OCI-M2 (cell line): ENCODE data around the gene AKAP13.

ENCODE experiments used
- DNase-seq: peaks from one replicate; lab custom pipeline; 2025; ENCODE audit not compliant: unreplicated experiment; lab: John Stamatoyannopoulos, UW

The AKAP13 gene

DNA sequence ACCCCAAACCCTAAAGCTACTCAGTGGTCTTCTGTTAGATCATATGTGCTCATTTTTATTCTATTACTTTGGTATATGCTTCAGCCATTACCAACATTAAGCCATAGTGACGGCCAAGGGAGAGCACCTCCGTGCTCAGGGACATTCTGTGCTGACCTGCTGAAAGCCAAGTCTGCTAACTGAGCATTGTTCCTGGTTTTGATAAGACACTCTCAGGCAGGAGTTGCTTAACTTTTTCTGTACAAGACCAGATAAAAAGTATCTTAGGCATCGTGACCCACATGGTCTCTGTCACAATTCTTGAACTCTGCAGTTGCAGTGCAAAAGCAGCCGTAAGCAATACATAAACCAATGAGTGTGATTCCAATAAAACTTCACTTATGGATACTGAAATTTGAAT, 313.7 kb downstream of the AKAP13 start:
- DNase-seq: no peak

DNA sequence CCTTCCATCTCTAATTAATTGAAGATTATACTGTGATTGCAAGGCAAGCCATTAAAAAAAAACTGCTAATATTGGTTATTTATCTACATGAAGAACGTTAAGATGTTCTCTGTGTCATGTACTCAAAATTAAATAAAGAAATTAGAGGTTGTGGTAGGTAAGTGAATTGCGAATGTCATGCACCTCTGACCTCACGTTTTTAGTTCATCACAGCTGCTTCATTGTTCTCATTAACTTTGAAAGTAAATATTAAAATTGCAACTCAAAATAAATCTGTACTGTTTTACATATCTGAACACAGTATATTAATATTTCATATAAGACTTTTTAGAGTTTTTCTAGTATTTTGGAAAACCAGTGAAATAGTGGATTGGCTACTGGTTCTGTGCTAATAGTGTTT, 320.4 kb downstream of the AKAP13 start:
- no peak for DNase-seq

DNA sequence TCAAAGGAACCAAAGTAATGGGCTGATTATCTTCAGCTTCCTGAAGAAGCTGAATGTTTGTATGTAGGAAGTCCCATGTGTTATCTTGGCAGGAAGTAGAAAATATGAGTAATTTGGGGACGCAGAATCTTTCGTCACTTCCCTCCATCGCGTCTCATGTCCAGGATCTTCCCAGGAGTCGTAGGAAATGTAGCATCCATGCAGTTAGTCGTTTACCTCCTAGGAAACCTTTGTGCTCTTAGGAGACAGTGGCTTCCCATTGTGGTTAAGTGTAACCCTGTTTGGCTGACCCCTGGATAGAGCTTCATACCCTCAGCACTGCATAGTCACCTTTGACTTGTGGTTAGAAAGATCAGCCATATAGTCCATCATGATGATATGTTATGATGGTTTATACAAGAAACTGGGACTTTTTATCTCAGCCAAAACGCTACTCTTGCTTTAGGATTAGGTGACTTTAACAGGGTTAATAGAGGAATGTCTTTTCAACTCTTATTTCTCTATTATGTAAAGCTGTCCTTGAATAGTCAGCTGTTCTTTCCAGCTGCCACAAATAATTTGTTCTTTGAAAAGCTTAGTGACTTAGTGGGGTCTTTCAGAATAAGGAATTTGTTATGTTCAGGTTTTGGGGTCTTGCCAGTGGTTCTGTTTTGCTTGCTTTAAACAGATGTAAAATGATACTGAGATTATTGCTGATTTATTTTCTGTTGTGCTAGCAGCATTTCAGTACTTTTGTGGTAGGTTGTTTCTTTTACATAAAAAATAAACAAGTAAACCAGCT, 322.1 kb downstream of the AKAP13 start:
- no peak for DNase-seq

DNA sequence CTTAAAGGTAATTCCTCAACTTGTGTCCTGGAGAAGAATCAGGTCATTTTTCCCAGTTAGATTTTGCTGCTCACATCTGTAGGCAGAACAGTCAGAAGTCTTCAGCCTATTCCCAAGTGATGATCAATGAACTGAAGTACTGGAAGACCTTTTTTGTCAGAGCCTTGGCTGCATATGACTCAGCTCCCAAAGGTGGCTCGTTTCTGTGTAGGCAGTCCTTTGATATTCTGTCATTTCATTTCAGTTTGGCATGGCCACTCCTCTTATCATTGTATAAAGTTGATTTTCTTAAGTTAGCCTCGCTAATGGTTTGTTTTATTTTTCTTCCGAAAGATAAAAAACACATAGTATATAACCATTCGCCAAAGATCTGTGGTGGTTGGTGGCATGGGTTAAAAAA, 323.7 kb downstream of the AKAP13 start:
- DNase-seq: no peak

DNA sequence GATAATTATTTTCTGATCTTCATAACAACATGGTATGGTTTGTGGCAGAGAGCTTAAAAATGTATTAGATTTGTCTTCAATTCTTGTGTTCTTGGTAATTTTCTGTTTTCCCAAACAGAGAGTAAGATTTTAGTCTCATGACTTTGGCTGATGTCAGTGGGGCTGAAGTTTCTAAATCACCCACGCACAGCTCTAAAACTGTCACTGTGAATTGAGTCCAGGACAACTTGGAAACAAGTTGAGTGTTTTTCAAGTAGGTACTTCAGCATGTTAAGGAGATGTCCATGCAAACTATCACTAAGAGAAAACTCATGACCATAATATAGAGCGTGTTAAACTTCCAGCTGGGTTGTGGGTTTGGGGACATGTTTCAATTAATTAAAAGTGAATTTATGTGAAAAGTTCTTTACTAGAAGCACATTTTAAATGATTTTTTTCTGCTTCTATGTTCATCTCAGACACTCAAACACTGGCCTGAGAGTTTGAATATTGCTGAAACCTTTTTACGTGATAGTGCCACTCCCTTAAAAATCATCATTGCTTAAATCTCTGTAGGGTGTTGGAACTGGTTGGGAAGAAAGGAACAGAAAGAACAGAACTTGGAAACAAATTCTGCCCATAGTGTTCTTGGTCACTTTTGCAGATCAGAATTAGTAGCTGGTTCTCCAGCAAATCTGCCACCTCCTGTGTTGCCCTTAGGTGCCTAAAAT, 324.5 kb downstream of the AKAP13 start:
- DNase-seq: no peak

DNA sequence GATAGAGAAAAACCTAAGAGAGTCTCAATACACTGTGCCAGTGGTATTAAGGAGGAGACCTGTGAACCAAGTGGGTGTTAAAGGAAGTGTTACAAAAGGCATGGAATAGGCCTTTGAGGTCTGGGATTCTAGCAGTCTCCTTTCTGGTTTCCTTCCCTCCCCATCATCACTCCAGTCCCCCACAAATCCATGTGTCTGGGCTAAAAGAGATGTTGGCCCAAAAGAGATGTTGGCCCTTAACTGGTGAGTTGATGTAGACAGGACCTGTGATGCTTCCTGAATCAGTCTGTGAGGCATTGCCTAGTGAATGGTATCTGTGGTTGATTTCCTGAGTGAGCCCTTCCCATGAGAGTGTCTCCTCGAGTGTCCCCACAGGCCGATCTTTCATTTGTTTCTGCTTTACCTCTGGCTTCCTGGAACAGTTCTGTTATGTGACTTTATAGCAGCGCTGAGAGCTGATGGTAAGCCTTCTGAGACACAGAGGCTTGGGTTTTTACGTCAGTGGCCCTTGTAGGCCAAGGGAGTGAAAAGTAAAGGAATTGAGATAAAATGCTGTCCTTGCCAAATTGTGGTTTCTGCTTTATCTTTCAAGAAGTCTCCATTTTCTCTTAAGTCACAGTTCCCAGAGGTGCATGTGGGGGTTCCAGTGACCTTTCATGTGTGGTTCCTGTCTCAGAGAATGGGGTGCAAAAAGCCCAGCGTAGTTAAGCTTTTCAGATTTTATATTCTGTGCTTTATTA, 326.5 kb downstream of the AKAP13 start:
- DNase-seq: no peak

DNA sequence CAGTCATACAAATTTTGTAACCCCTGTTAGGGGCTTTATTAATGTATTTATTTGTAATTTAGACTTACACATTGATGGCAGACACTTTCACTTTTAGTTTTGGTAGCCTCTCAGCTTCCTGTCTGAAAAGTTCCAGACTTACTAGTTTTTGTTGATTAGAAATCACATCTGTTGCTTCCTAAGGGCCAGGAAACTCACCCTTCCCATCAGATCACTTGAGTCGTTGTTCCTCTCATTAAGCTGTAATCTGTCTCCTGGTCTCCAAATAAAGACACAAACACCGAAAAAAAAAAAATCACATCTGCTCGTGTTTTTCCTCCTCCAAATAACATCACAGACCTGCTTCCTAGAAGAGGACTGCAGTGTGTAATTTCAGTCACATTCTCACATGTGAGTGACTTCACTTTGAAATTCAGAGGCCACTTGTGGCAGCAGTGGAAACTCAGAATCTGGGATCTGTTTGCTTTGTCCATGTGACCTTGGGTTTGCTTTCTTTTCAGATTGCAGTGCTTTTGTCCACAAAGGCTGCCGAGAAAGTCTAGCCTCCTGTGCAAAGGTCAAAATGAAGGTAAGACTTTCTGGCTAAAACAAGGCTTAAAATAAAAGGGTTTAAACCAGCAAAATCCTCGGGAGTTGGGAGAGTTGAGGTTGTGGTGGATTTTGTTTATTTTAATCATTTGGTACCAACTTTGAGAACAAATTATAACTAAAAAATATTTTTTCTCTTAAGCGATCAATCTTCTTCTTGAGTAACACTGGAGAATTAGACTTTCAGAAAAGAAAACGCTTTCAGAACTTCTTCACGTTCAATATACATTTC, 327.3 kb downstream of the AKAP13 start:
- DNase-seq: no peak

DNA sequence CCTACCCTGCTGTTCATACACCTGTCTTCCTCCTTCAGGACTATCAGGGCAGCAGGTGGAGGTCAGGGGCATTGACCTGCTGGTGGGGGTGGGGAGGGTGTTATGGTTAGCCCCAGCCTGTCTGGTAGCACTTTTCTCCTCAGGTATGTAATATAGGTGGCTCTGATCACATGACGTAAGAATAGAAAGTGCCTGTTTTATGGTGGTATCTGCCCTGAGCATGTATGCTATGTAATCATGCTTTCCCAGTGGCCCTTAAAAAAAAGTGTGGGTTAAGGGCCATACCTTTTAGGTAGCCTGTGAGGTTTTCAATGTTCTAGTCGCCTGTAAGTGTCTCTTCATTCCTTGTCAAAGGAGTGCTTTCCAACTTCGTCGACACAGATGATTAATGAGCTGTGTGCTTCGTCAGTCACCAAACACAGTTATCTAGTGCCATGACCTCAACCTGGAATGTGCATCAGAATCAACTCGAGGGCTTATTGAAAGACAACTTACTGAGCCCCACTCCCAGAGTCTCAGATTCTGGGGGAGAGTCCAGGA, 328.1 kb downstream of the AKAP13 start:
- DNase-seq: no peak

DNA sequence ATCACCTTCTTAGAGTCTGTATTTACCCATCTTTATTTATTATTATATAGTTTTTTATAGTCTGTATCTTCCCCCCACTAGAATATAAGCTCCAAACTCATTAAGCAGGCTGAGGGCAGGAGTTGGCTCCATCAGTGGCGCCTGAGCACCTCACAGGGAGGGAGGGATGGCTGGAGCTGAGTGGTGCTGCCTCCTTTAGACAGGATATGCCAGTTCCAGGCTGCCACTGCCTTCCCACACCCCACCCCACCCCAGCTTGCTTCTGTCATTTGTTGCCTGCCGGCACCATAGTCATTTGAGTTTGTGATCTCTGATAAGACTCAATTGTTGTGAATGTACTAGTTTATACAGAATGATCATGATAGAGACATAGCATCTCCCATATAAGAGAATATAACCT, 328.8 kb downstream of the AKAP13 start:
- no peak for DNase-seq

DNA sequence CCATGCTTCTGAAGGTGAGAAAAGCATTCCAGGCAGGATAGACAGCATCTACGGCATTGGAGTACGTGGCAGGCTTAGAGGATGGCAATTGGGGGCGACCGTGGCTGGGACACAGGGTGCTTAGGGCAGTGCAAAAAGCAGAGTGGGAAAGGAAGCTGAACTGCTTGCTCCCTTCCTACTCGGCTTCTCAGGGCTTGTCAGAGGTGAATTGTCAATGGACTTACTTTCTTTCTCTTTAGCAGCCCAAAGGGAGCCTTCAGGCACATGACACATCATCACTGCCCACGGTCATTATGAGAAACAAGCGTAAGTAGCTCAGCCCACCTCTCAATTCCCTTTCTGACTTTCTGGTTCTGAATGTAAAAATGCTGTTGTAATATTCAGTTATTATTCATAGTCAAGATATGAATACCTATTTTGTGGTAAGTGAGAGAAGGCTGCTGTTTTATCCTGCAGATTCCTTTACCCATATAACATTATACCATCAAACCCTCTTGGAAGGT, 330.0 kb downstream of the AKAP13 start:
- no peak for DNase-seq

DNA sequence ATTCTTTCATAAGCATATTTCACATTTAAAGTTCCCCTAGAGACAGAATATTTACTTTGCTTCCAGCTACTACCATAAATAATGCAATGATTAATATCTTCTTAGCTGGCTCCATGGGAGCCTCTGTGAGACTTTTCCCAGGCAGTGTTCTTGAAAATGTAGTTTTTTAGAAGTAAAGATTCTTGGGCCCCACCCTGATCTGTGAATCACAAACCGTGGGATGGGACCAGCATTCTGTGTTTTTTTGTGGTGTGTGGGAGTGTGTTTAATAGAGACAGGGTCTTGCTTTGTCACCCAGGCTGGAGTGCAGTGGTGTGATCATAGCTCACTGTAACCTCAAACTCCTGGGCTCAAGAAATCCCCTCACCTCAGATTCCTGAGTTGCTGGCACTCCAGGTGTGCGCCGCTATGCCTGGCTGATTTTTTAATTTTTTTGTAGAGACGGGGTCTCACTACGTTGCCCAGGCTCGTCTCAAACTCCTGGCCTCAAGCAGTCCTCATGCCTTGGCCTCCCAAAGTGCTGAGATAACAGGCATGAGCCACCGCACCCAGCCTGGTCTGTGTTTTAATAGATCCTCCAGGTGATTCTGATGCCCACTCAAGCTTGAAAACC, 331.3 kb downstream of the AKAP13 start:
- no peak for DNase-seq

DNA sequence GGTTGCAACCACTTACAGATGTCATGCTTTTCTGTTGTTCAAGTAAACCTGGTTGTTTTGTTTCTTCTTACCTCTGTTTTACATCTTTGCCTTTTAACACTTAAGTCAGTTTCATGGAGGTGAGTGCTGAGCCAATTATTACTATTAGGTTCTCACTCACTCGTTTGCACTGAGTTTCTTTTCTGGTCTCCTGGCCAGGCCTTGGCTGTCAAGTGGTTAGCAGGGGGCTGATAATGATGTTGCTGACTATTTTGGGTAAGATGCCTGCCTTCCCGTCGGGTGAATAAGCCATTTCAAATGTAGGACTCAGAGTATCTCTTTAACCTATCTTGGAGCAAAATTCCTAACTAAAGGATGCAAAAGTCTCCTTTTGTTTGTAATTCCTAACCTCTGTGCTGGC, 335.9 kb downstream of the AKAP13 start:
- no peak for DNase-seq

DNA sequence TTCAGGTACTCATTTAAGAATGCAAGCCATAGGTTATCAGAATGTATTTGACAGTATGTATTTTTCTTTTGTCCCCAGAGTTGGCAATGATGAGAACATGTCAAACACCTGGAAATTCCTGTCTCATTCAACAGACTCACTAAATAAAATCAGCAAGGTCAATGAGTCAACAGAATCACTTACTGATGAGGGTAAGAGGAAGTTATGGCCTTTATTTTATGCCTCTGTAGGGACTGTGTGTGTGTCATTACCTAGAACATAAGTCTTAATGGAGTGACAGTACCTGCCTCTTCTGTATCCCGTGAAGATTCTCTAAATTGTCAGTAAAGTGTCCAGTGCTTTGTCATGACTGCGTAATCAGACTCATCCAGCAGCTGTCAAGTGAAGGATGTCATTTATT, 336.8 kb downstream of the AKAP13 start:
- no peak for DNase-seq

DNA sequence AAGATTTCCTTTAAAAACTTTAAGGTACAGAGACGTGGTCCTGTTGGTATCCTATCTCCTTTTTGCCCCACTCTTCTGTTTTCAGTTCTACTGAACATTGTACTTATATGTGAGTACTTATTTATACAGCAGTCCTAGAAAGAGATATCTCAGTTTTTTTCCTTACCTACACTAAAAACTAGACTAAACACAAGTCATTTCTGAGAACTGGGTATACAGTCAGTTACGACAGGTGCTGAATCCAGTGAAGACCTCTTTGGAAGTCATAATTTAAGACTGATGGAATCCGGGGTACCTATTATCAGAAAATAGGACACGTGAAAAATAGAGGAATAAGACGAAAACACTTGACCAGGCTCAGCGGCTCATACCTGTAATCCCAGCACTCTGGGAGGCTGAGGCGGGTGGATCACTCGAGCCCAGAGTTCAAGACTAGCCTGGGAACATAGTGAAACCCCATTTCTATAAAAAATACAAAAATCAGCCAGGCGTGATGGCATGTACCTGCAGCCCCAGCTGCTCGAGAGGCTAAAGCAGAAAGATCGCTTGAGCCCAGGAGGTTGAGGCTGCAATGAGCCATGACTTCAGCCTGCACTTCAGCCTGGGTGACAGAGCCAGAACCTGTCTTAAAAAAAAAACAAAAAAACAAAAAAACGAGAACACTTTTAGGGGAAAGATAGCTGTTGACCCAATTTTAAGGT, 338.0 kb downstream of the AKAP13 start:
- no peak for DNase-seq

DNA sequence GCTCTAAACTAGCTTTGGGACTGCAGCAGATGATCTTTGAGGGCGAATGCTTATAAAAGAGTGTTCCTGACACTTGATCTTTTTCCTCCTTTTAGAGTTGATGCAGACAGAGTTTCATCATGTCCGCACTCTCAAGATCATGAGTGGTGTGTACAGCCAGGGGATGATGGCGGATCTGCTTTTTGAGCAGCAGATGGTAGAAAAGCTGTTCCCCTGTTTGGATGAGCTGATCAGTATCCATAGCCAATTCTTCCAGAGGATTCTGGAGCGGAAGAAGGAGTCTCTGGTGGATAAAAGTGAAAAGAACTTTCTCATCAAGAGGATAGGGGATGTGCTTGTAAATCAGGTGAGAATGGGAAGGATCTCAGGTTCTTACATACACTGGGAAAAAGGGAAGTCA, 338.6 kb downstream of the AKAP13 start:
- DNase-seq: no peak

DNA sequence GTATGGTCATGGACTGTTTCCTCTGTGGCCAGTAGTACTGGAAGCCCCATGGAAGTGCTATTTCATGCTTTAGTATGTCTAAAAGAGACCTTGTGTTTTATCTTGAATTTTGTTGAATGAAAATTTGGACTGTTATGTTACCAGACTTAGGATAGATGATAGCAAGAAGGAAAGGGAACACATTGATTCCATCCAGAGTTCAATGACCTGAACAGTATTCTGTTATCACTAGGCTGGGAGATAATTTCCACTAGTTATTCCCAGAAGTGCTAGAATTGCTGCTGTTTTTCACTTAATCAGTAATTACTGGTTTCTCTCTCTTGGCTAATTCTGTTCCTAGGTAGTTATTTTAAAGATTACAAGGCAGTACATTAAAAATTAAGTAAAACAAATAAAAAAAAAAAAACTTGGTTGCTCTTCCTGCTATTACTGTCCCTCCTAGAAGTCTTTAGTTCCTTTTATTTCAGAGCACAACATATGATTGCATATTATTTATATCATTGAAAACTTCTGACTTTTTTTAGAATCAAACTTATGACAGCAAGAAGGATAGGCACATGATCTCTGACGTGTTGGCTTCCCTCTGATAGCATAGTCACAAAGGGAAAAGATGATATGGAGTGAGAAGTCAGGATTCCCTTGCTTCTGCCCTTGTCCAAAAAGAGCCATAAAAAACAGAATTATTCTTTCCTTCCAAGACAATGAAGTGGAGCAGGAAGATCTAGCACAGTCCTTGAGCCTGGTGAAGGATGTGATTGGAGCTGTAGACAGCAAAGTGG, 342.2 kb downstream of the AKAP13 start:
- DNase-seq: no peak

DNA sequence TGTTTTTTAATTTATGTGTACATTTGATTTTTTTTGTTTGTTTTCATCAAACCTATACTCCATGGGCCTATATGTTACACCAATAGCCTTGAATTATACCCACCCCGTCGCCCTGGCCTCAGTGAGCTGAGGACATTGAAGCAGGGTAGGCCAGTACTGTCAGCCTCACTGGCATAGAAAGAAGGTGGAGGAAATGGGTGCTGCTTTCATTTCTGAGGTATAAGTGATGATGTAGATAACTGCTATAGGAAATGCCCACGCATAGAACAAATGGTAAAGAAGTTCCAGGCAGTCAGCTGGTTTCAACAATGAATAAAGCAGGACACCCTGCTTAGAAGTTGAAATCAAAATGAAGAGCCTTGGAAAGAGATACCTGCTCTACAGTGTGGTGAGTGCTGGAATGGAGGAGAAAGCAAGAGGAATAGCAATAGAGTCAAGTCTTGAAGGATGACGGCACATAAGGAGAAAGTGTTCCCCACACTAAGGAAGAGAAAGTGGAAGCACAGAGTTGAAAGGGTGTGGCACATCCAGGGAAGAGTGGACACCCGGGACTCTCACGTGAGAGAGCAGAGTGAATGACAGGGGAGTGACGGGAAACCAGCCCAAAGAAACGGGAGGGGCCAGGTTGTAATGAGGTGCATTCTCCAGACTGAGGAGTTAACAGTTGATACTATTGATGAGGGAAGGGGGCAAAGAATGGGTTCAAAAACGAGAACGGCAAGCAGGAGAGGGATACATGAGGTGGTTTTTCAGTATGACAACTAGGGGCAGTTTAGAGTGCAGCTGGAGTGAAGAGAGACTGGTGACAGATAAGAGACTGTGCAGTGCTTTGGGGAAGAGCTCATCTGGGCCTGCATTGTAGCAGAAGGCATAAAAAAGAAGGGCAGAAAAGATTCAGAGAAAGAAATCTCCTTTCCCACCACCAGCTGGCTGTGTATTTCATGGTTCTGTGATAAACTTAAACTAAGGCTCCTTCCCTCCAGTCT, 343.9 kb downstream of the AKAP13 start:
- no peak for DNase-seq

DNA sequence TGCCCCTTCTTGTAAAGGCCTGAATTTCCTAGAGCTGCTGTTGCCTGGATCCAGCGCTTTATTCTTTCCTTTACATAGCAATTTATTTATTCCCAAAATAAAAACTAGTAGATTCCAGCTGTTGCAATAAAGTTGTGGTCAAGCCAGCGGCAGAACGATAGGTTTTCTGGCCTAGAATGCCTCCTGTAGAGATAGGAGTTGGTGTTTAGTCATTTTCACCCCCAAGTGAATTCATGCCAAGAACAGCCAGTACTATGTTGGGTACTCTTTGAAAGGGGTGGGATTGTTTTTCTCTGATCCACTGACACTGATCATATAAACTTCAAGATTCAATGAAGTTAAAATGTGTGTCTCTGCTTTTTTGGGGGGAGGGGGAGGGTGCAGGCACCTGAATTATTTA, 344.6 kb downstream of the AKAP13 start:
- DNase-seq: no peak
